SK-N-SH (cell line): ENCODE data around the gene CPED1. TPM values are rescaled to one million over a fixed set of nuclear protein-coding genes. Genes with fewer than 3 reads are reported as not detected.

Source experiments
- CTCF ChIA-PET: fragments of 300-600, 350-600 bp; formaldehyde crosslinking; extraction: SDS; loops from one replicate; lab custom pipeline; 2021; lab: Yijun Ruan, JAX
- POLR2A ChIA-PET: fragments of 350-600 bp; sonication (Branson Sonifier 250); formaldehyde crosslinking; extraction: SDS; loops from one replicate; lab custom pipeline; 2020; ENCODE audit warnings: antibody characterized with exemption, inconsistent platforms; lab: Yijun Ruan, JAX
- DNase-seq: peaks from one replicate; pipeline ENCODE4 v3.0.0; 2012
- H2AFZ ChIP-seq: fragments of 200-600 bp; sonication (generic); 2 replicates; pipeline ENCODE4 v1.8.1; 2016; ENCODE audit warnings: antibody characterized with exemption, mild to moderate bottlenecking, low read depth
- H3F3A ChIP-seq: fragments of 200-600 bp; sonication (generic); replicated peaks from 2 replicates; pipeline ENCODE3; 2016; ENCODE audit warnings: antibody characterized with exemption, mild to moderate bottlenecking; ENCODE audit not compliant: insufficient read depth
- H3K27ac ChIP-seq, 2 experiments: fragments of 200-500 bp in 1 of 2; fragments of 200-600 bp in 1 of 2; sonication (Bioruptor generic) in 1 of 2; sonication (generic), shearing (Covaris generic) in 1 of 2; 2 replicates each; pipeline versions ENCODE4 v1.5.1 to v1.6.1; 2014 to 2016; ENCODE audit warnings: low read depth in 2 of 2, inconsistent platforms in 1 of 2, low read length in 1 of 2, mild to moderate bottlenecking in 1 of 2, mixed read lengths in 1 of 2
- H3K27me3 ChIP-seq: fragments of 200-600 bp; sonication (generic), shearing (Covaris generic); 2 replicates; pipeline ENCODE4 v1.6.1; 2016; ENCODE audit warnings: mixed run types; ENCODE audit not compliant: insufficient read depth
- H3K36me3 ChIP-seq, 2 experiments: fragments of 200-500 bp in 1 of 2; fragments of 200-600 bp in 1 of 2; sonication (Bioruptor generic) in 1 of 2; sonication (generic) in 1 of 2; replicated peaks in 1 of 2; 2 replicates each; pipeline versions ENCODE3 to v1.5.1; 2014 to 2016; ENCODE audit warnings: low read length in 1 of 2, mild to moderate bottlenecking in 1 of 2; ENCODE audit not compliant: insufficient read depth in 2 of 2, control insufficient read depth in 1 of 2
- H3K4me1 ChIP-seq, 2 experiments: fragments of 200-500 bp in 1 of 2; fragments of 200-600 bp in 1 of 2; sonication (Bioruptor generic) in 1 of 2; sonication (generic), shearing (Covaris generic) in 1 of 2; 2 replicates each; pipeline versions ENCODE4 v1.5.1 to v1.6.1; 2014 to 2016; ENCODE audit warnings: low read depth in 1 of 2, low read length in 1 of 2, mixed run types in 1 of 2; ENCODE audit not compliant: insufficient read depth in 2 of 2, control insufficient read depth in 1 of 2
- H3K4me2 ChIP-seq: fragments of 200-600 bp; sonication (generic), shearing (Covaris generic); 2 replicates; pipeline ENCODE4 v1.6.1; 2017; ENCODE audit warnings: mixed run types
- H3K4me3 ChIP-seq, 2 experiments: fragments of 200-500 bp in 1 of 2; fragments of 200-600 bp in 1 of 2; sonication (Bioruptor generic) in 1 of 2; sonication (generic), shearing (Covaris generic) in 1 of 2; 2 replicates each; pipeline versions ENCODE4 v1.5.1 to v1.8.1; 2014 to 2016; ENCODE audit warnings: low read depth in 2 of 2, inconsistent platforms in 1 of 2, low read length in 1 of 2, mild to moderate bottlenecking in 1 of 2, mixed read lengths in 1 of 2, moderate library complexity in 1 of 2
- H3K79me2 ChIP-seq: fragments of 200-600 bp; sonication (generic); 2 replicates; pipeline ENCODE4 v1.8.1; 2017; ENCODE audit warnings: mild to moderate bottlenecking; ENCODE audit not compliant: insufficient read depth
- H3K9ac ChIP-seq: fragments of 200-600 bp; sonication (generic); 2 replicates; pipeline ENCODE4 v1.6.1; 2017; ENCODE audit warnings: mixed run types
- H3K9me2 ChIP-seq: fragments of 200-600 bp; sonication (generic); 2 replicates; pipeline ENCODE4 v1.6.1; 2017; ENCODE audit warnings: mixed run types
- H3K9me3 ChIP-seq: fragments of 200-600 bp; sonication (generic); 2 replicates; pipeline ENCODE4 v1.6.1; 2017; ENCODE audit warnings: mixed run types, mild to moderate bottlenecking, moderate library complexity
- H4K20me1 ChIP-seq: fragments of 200-600 bp; sonication (generic); 2 replicates; pipeline ENCODE4 v1.6.1; 2017; ENCODE audit warnings: mild to moderate bottlenecking, mixed run types; ENCODE audit not compliant: insufficient read depth
- CHD2 ChIP-seq: fragments of 150-350 bp; IDR thresholded peaks from 2 replicates; pipeline ENCODE4 v1.6.1; 2018; ENCODE audit warnings: low read length; ENCODE audit not compliant: partially characterized antibody
- ELF1 ChIP-seq: IDR thresholded peaks from 2 replicates; pipeline ENCODE4 v1.4.0; 2012
- EP300 ChIP-seq, 2 experiments: IDR thresholded peaks; 2 replicates each; pipeline versions ENCODE4 v1.4.0 to v1.6.1; 2012; ENCODE audit warnings: borderline replicate concordance in 1 of 2, low read depth in 1 of 2, low read length in 1 of 2
- EZH2phosphoT487 ChIP-seq: fragments of 200-600 bp; sonication (generic); IDR thresholded peaks from 2 replicates; pipeline ENCODE4 v1.6.1; 2017; ENCODE audit warnings: low read depth, mixed run types, mild to moderate bottlenecking, antibody characterized with exemption, moderate library complexity, borderline replicate concordance
- FOXJ3 ChIP-seq: sonication (generic); formaldehyde crosslinking; IDR thresholded peaks from 2 replicates; pipeline ENCODE4 v1.5.1; 2020; ENCODE audit warnings: mild to moderate bottlenecking, missing genetic modification reagents
- GABPA ChIP-seq: IDR thresholded peaks from 2 replicates; pipeline ENCODE4 v1.4.0; 2012; ENCODE audit warnings: low read depth, mild to moderate bottlenecking
- GATA2 ChIP-seq: sonication (generic); formaldehyde crosslinking; IDR thresholded peaks from 2 replicates; pipeline ENCODE4 v1.5.0; 2020; ENCODE audit warnings: mild to moderate bottlenecking, missing genetic modification reagents
- RAD21 ChIP-seq: IDR thresholded peaks from 2 replicates; pipeline ENCODE4 v1.6.1; 2012; ENCODE audit warnings: mild to moderate bottlenecking, low read length
- RCOR1 ChIP-seq: fragments of 150-350 bp; IDR thresholded peaks from 2 replicates; pipeline ENCODE4 v1.6.1; 2017; ENCODE audit warnings: antibody characterized with exemption, low read length
- RFX5 ChIP-seq: IDR thresholded peaks from 2 replicates; pipeline ENCODE4 v1.6.1; 2012; ENCODE audit warnings: mild to moderate bottlenecking, improper control_type of control experiment, low read length
- SIN3A ChIP-seq: IDR thresholded peaks from 2 replicates; pipeline ENCODE4 v1.6.1; 2012; ENCODE audit warnings: low read depth, mild to moderate bottlenecking, low read length, moderate library complexity, borderline replicate concordance
- TCF12 ChIP-seq: IDR thresholded peaks from 2 replicates; pipeline ENCODE4 v1.4.0; 2012
- TEAD4 ChIP-seq: IDR thresholded peaks from 2 replicates; pipeline ENCODE4 v1.4.0; 2012; ENCODE audit warnings: mild to moderate bottlenecking, borderline replicate concordance; ENCODE audit not compliant: insufficient read depth
- WGBS: methylation state at CpG from one replicate; pipeline ENCODE4 v1.1.6; 2017; ENCODE audit warnings: low lambda C conversion rate; 5-methylcytosine and 5-hydroxymethylcytosine counted together
- polyA plus RNA-seq, 3 experiments: library from polyadenylated mRNA; depleted of rRNA; stranded (reverse); fragments of >200 nt; gene quantifications; 2 replicates each; pipeline ENCODE4 v1.2.3, GENCODE V29; 2012
- TF ChIP-seq, protein P1 (sequence below): IDR thresholded peaks from 2 replicates; pipeline ENCODE4; 2012
- TF ChIP-seq, protein P2 (sequence below): IDR thresholded peaks from 2 replicates; pipeline ENCODE4 v1.4.0; 2012; ENCODE audit warnings: low read depth, borderline replicate concordance
- TF ChIP-seq, protein P3 (sequence below): fragments of 150-350 bp; IDR thresholded peaks from 2 replicates; pipeline ENCODE4 v1.6.1; 2016; ENCODE audit warnings: mild to moderate bottlenecking, low read depth, low read length

The CPED1 gene
- polyA plus RNA-seq, 1 of the 3 experiments (the other 2 are of a cell fraction): 4.4 TPM

DNA sequence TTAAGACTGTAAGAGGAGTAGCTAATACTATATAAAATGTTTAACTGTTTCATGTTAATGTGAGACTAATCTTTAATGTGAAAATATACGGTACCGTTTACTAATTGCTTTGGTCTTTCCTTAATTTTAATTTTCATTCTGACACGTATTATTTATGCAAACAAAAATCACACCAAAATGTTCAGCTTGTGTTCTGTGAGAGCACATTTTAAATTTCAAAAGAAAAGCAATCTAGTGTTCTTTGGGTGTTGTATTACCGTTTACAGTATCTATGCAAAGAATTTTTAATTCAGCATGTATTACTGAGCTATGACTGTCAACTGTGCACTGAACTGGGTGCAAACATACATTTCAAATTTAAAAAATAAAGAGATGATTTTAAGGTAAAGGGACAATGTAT is 342.5 kb downstream of the CPED1 start:
- 93% methylated on average over 4 of the region's 4 CpGs for WGBS
- DNase-seq: no peak
- Histone ChIP-seq H4K20me1 (no peaks in the 10 kb centered on the region), H3K27me3 (peaks cover 50% of the 10 kb centered on the region), H3K27ac (no peak overlapping the region), H3K4me2 (no peak overlapping the region), H3K9me2 (no peaks in the 10 kb centered on the region), H3K4me1 (peaks cover 17 to 26% of the 10 kb centered on the region in 2 experiments; a peak in 3 of 4 replicates), H3K9ac (no peak overlapping the region), H3K9me3 (no peaks in the 10 kb centered on the region; the same call in 1 of the 2 replicates), H3K4me3 (no peak overlapping the region), H3K36me3 (no peaks in the 10 kb centered on the region), H3F3A (peaks cover 3% of the 10 kb centered on the region), H3K79me2 (no peaks in the 10 kb centered on the region), H2AFZ (no peak overlapping the region)
- POLR2A ChIA-PET: no interaction called here
- CTCF ChIA-PET: interaction anchor here (1.0 to 2.6 kb wide), 10 partner anchors 36 to 539 kb away, joined by 3 to 15 read pairs (median 4); partner anchors contain the start of gene FAM3C
- TF ChIP-seq, protein P1, sequence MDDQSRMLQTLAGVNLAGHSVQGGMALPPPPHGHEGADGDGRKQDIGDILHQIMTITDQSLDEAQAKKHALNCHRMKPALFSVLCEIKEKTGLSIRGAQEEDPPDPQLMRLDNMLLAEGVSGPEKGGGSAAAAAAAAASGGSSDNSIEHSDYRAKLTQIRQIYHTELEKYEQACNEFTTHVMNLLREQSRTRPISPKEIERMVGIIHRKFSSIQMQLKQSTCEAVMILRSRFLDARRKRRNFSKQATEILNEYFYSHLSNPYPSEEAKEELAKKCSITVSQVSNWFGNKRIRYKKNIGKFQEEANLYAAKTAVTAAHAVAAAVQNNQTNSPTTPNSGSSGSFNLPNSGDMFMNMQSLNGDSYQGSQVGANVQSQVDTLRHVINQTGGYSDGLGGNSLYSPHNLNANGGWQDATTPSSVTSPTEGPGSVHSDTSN: no peak
- TF ChIP-seq, protein P2, sequence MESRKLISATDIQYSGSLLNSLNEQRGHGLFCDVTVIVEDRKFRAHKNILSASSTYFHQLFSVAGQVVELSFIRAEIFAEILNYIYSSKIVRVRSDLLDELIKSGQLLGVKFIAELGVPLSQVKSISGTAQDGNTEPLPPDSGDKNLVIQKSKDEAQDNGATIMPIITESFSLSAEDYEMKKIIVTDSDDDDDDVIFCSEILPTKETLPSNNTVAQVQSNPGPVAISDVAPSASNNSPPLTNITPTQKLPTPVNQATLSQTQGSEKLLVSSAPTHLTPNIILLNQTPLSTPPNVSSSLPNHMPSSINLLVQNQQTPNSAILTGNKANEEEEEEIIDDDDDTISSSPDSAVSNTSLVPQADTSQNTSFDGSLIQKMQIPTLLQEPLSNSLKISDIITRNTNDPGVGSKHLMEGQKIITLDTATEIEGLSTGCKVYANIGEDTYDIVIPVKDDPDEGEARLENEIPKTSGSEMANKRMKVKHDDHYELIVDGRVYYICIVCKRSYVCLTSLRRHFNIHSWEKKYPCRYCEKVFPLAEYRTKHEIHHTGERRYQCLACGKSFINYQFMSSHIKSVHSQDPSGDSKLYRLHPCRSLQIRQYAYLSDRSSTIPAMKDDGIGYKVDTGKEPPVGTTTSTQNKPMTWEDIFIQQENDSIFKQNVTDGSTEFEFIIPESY: no peak
- no peak for TF ChIP-seq RCOR1
- no peak for TF ChIP-seq ELF1
- TF ChIP-seq FOXJ3 (CRISPR knock-in tag): no peak
- no peak for TF ChIP-seq TCF12
- TF ChIP-seq, protein P3, sequence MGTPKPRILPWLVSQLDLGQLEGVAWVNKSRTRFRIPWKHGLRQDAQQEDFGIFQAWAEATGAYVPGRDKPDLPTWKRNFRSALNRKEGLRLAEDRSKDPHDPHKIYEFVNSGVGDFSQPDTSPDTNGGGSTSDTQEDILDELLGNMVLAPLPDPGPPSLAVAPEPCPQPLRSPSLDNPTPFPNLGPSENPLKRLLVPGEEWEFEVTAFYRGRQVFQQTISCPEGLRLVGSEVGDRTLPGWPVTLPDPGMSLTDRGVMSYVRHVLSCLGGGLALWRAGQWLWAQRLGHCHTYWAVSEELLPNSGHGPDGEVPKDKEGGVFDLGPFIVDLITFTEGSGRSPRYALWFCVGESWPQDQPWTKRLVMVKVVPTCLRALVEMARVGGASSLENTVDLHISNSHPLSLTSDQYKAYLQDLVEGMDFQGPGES: no peak

DNA sequence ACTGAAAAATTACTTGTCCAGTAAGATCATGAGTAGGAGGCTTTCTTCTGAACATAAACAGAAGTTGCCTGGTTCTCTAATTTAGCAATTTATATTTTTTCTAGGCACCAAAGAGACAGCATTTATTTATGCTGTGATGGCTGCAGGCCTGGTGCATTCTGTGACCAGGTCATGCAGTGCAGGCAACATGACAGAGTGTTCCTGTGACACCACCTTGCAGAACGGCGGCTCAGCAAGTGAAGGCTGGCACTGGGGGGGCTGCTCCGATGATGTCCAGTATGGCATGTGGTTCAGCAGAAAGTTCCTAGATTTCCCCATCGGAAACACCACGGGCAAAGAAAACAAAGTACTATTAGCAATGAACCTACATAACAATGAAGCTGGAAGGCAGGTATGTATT is 343.1 kb downstream of the CPED1 start:
- 91% methylated on average over 5 of the region's 5 CpGs for WGBS
- POLR2A ChIA-PET: no interaction called here
- no peak for DNase-seq
- peaks cover 50% of the 10 kb centered on the region for H3K27me3 ChIP-seq
- H3K4me1 ChIP-seq: peaks cover 17 to 26% of the 10 kb centered on the region in 2 experiments; a peak in 3 of 4 replicates
- peaks cover 3% of the 10 kb centered on the region for H3F3A ChIP-seq
- H3K36me3 ChIP-seq: no peaks in the 10 kb centered on the region
- CTCF ChIA-PET: interaction anchor here (1.3 to 2.6 kb wide), 3 partner anchors 36 to 539 kb away, joined by 3 to 15 read pairs (median 5); partner anchors contain the start of gene FAM3C
- no peaks in the 10 kb centered on the region for H4K20me1 ChIP-seq
- no peaks in the 10 kb centered on the region; the same call in 1 of the 2 replicates for H3K9me3 ChIP-seq
- no peaks in the 10 kb centered on the region for H3K79me2 ChIP-seq
- no peak overlapping the region for H2AFZ ChIP-seq
- no peak overlapping the region for H3K4me3 ChIP-seq
- no peak for TF ChIP-seq GABPA
- TF ChIP-seq, protein P2: no peak
- TF ChIP-seq RFX5: no peak
- TF ChIP-seq EP300 (IDR thresholded peaks at IDR 0.05; ENCODE audit: borderline replicate concordance in 1 of 2, low read depth in 1 of 2, low read length in 1 of 2): no peak
- TF ChIP-seq FOXJ3 (CRISPR knock-in tag): no peak
- TF ChIP-seq CHD2: no peak
- no peak for TF ChIP-seq RAD21
- TF ChIP-seq GATA2 (CRISPR knock-in tag): no peak
- TF ChIP-seq TCF12: no peak
- no peak for TF ChIP-seq SIN3A
- no peak for TF ChIP-seq EZH2phosphoT487
- no peak for TF ChIP-seq TEAD4
- TF ChIP-seq, all 33 proteins: peak for 0
- no peak overlapping the region for H3K9ac ChIP-seq
- no peaks in the 10 kb centered on the region for H3K9me2 ChIP-seq
- no peak overlapping the region for H3K27ac ChIP-seq
- no peak overlapping the region for H3K4me2 ChIP-seq
